RPMI7951 (cell line): ENCODE measurements around the gene SIM2. TPM values are rescaled to one million over a fixed set of nuclear protein-coding genes. Genes with fewer than 3 reads are reported as not detected.

Experiments used
- DNase-seq: peaks from one replicate; pipeline ENCODE4 v3.0.0-alpha.2; 2012; ENCODE audit warnings: low read depth
- total RNA-seq: library from RNA; depleted of rRNA; stranded (reverse); fragments of >200 nt; shearing (Covaris generic); gene quantifications from 2 replicates; pipeline ENCODE4 v1.2.3, GENCODE V29; 2014

SIM2 gene
- total RNA-seq, 1 experiment from 2014 or later, result 1.2 TPM

DNA sequence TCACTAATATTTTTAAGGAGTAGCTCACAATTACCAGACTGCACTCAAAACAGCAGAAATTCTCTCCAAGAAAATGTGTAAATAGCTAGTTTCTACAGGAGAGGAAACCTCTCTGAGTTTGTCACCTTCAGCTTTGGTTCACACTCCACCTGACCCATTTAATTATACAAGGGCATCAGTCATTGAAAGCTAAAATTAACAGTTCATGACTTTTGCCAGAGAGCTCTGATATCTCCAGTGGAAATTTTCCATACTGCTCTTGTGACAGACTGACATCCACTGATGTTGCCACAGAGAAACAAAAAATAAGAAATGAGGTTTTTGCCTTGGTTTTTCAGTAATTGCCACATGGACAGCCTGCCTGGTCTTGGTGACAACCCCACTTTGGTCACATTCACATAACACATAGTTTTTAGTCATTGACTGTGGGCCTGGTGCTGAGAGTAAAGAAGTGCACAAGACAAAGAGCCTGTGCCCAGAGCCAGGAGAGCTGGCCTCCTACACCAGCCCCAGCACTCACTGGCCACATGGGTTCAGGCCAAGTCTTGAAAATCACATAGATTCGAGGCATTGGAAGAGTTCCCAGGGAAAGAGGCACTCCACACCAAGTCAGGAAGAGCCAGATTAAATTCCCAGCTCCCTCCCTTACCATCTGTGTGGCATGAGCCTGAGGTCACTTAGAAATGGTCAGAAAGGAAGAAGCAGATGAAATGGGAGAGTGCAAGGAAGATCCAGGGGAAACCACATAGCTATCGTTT, 13.8 kb upstream of the SIM2 start:
- DNase-seq, result peak; percentile 80

DNA sequence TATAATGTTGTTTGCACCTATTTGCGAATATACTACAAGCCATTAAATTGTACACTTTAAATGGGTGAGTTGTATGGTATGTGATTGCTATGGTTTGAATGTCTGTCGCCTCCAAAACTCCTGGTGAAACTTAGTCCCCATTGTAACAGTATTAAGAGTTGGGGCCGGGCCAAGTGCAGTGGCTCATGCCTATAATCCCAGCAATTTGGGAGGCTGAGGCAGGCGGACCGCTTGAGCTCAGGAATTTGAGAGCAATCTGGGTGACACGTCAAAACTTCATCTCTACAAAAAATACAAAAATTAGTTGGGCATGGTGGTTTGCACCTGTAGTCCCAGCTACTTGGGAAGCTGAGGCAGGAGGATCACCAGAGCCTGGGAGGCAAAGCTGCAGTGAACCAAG, 12.0 kb upstream of the SIM2 start:
- DNase-seq, result no peak

DNA sequence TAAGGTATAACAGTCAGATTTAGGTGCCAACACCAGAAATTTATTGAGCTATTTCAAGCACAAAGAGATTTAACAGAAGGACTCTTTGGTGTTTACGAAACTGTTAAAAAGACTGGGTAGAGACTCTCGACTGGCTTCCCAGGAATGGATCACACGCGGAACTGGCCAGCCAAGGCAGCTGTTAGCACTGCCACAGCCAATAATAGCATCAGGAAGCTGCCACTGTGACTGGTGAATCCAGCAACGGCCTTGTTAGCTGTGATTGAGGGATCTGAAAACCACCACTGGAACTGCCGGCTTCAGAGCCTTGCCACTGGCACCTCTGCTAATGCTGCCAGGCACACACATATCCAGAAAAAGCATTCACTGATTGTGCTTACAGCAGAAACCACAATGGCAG, 10.6 kb upstream of the SIM2 start:
- DNase-seq, result no peak

DNA sequence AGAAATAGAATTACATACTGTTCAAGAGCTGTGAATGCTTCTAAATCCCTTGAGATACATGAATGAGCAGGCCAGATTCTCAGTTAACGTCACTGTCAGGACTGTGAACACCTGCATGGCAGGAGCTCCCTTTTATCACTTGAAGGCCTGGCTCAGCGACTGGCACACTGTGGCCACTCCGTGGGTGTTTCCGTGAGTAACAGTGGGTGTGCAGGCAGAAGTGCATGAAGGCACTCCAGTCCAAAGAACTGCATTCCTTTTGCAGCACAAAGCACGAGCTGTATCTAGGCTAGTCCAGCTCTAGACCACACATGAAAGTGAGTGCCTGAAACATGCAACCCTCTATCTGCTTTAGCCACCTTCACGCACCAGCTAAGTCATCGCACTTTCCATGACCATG, 9.6 kb upstream of the SIM2 start:
- DNase-seq, result no peak

DNA sequence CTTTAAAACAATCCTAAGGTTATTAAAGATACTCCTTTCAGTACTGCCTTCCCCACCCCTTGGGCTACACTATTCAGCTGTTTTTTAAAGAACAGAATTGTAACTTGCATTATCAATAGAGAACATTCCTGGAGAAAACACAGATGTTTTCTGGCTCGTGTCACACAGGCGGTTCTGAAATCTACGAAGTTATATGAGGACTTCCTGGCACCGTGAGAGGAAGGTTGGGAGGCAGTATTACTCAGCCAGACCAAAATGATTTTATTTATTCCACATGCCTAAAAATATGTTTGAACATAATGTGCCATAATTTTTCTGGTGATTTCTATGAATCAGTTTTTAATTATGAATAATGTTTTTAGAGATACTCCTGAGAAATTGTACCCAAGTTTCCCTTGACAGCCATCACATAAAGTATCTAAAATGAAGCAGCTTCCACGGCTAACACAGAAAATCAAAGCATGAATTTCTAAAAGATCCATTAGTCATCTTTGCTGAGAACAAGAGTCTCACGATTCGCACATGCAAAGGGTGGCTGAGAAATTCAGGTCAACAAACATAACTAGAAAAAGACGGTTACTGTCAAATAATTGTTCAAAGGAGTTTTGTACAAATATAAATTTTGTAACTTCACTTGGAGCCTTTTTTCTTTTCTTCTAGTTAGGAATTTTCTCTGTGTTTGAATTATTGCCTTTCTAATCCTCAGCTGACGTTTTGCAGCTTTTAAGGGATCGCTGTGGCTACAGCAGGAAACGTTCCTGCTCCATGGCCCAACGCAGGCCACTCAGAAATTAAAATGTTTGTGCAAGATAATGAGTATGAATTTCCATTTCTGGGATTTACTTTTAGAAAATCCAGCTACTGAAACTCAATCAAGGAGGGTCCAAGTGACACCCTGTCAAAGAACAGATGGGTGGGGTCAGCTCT, 8.0 kb upstream of the SIM2 start:
- peak; percentile 37 for DNase-seq

DNA sequence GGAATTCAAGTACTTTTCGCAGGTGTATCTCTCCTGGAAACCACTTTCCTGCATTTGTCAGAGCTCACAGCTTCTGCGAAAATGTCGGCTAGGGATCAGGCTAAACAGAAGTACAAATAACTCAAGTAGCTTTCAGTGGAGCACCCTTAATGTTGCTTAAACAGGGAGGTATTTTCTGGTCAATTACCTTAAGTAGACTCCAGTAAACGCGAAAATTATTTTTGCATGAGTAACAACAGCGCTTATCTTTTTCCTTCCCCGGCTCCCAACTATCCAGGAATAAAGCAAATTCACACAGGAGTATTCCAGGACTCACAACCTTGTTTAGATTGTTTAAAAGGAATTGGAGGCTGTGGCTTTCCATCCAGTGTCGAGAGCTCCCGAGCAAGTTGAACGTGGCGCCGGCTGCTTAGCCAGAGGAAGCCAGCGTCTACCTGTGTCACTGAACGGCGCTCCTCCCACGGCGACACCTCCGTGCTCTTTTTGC, 7.3 kb upstream of the SIM2 start:
- DNase-seq, result no peak

DNA sequence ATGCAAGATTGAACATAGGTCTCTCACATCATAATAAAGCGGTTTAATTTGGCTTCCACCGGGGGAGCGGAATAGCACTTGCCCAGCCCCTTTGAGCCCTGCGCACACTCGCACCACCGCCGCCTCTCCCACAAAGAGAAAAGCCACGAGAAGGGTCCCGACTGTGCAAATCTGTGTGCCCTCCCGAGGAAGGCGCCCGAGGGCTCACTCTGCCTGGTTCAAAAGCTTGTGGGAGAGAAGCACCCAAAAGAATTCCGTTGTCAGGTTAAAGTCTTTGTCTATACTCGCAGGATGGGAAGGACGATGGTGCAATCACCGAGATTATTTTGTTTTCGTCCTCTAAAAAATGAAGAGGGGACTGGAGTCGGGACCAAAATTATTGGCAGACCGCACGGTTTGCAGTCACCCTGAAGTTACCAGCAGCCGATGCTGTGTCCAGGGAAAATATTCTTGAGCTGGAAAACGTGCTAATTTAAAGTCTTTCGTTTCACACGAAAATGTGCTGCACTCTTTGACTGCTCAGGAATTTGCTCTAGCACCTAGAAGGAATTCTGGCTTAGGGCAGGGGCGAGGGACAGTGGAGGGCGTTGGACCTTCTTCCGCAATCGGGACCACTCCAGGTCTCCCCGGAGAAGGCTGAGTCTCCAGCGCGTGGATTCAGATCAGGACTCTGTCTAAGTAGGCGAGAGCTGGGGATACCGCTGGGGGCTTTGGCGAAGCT, 6.6 kb upstream of the SIM2 start:
- no peak for DNase-seq

DNA sequence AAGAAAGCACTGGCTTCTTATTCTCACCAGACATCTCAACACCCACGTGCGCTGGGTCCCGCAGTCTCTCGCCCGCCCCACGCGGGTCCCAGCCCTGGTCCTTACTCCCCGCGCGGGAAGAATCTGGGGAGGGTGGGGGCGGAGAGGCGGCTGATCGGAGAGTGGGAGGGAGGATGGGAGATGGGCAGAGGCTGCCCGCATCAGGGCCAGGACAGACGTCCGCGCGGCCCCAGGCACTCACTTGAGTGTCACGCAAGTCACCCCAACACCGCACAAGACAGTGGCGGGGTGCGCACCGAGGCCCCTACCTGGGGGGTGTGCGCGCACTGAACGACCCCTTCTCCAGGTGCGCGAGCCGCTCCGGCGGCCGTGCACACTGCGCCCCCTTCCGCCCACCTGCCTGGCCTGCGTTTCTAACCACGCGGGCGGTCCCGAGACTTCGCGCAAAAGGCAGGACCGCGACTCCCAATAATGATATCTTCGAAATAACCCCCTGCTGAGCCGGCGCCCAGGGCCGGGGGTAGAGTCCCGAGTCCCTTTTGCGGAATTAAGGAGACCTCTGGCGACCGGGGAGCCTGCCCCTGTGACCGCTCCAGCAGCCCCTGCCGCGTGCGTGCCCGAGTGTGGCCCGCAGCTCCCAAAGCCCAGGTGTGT, 6.0 kb upstream of the SIM2 start:
- DNase-seq, result no peak

DNA sequence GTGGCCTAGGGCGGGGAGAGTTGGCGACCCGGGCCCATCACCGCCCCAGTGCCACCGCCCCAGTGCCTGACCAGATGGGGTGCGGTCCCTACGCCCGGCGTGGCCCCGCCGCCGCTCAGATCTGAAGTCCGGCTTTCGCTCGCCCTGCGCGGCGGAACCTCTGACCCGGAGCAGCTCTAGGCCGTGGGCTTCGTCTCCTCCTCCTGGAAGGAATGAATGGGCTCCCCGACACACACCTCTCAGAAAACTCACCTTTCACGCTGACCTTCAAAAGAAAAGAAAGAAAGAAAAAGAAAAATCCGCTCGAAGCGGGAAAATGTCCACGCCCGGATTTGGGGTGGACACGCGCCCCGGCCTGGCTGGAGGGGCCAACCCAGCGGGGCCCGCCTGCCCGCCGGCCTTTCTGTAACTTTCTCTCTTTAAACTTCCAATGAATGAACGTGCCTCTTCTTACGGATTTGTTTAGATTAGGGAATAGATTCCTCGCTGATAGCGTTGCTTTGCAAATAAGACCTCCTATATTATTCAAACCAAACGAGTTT, 5.4 kb upstream of the SIM2 start:
- no peak for DNase-seq

DNA sequence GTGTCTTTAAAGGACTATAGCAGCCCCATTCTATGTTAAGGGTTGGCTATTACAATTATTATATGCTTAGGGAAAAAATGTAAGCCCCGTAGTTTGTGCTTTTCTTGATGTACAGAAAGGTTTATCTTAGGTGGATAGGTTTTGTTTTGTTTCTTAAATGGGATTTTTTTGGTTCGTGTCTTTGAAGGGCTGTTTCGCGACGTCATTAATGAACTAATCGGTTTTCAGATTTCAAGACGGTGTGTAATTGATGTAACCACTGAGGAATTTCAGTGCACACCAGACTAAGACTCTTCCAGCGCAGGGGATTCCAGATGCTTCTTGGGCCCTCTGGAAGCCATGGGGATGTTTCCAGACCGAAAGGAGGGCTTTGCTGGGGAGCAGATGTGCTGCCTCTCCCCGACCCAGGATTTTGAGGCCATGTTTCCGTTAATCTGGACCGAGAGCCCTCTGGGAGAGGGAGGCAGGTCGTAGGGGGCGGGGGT, 4.8 kb upstream of the SIM2 start:
- no peak for DNase-seq

DNA sequence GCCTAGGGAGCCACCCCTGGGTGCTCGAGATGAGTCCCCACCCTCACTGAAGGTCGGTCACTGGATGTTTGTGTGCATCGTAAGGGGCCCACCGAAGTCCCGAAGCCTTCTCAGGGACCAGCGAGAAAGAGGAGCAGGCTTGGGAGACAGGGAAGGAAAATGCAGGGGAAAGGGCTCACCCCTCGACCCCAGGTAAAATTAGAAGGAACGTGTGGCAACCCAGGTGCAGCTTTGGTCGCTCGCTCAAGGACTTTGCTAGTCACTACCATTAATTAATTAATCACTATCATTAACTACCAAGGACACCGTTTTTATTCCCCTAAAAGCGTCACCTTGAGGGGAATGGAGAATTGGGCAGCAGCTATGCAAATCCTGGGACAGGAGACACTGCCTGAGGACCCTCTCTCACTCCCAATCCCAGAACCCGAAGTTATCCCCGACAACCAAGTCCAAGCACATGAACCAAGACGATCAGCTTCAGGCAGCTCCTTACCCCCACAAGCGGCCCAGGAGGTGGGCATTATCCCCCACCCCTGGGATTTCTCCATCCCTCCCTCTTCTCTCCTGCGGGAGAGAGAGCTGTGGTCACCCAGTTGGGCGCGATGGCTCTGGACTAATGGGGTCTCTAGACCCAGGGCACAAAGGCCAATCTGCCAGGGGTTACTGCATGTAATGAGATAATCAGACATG, 4.2 kb upstream of the SIM2 start:
- no peak for DNase-seq

DNA sequence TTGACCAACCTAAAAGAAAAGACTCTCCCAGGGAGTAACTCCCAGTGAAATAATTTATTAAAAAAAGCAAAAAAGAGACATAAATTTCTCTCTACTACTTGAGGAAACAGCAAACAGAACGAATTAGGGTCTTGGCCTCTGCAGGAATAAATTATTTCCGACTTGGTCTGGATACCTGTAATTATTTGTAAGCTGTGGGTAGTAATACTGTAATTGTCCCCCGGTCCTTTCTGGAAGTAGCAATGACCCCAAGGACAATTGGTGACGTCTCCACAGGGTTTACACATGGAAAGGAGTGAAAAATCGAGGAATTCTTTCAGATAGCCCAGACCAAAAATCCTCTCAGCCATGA, 3.7 kb upstream of the SIM2 start:
- no peak for DNase-seq

DNA sequence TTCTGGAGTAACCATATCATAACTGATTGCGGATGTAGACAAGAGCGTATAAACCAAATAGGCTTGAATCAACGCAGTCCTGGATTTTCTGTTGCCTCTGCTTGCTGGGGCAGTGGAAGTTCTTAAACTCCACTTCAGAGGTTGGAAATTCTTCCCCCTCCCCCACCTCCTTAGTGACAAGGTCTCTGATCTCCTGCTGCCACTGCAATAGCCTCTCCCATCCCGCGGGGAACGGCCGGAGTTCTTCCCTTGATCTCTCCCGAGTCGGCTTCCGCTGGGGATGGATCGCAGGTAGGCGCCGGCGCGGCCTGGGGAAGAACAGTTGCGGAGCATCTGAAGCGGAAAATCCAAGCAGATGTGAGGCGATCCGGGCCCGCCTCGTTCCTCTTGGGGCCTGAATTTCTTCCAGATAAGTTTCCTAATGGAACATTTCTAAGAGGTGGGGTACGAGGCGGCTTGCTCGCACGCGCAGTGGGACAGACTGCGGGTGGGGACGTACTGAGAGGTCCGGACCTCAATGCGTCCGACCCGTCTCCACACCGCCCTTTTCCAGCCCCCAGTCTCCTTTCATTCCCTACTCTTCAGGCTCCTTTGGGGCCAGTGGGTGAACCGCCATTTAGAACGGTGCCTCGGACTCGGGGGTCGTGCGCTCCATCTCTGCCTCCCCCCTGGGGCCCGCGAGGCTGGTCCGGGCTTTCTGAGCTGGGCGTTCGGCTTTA, 3.1 kb upstream of the SIM2 start:
- no peak for DNase-seq

DNA sequence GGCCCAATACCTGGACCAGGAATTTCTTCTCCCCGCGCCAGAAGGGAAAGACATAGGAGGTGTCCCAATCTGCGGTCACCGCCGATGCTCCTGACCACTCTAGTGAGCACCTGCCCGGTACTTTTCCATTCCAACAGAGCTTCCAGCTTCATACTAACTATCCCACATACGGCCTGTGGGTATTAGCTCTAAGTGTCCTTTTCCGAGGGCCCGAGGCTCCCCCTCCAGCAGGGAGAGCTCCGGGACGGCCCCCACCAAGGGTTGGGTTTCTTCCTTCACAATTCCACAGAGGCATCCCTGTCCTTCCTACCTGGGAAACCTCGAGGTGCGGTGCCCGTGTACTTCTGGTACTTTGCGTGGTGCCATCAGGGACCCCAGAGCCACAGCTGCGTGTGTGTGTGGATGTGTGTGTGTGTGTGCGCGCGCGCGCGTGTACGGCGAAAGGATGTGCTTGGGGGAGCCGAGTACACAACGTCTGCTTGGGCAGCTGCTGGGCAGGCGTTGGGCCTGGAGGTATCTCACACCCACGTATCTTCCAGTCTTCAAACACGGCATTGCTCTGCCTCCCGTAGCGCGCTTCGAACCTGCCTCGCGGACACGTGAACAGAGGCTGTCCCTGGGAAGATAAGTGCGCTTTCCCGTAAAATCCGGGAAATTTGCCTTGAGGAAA, 2.4 kb upstream of the SIM2 start:
- DNase-seq, result no peak

DNA sequence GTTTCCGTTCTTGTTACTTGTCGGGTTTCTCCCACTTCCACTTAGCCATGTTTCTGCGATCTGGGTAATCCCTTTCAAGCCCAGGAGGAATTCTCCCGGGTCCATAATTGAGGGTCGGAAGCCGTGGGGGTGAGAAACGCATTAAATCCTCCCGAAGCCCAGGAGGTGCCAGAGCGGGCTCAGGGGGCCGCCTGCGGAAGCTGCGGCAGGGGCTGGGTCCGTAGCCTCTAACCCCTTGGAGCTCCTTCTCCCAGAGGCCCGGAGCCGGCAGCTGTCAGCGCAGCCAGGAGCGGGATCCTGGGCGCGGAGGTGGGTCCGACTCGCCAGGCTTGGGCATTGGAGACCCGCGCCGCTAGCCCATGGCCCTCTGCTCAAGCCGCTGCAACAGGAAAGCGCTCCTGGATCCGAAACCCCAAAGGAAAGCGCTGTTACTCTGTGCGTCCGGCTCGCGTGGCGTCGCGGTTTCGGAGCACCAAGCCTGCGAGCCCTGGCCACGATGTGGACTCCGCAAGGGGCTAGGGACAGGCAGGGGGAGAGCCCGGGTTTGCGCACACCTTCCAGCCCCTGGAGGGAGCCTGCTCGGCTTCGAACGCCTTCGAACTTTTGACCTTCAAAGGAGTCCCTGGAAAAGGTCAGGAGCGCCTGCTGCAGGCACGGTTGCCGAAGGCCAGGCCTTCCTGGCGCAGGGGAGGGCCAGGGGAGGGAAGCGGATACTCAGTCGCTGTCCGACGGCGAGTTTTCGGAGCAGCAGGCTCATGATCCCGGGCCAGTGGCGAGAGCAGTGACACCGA, 1.7 kb upstream of the SIM2 start:
- no peak for DNase-seq

DNA sequence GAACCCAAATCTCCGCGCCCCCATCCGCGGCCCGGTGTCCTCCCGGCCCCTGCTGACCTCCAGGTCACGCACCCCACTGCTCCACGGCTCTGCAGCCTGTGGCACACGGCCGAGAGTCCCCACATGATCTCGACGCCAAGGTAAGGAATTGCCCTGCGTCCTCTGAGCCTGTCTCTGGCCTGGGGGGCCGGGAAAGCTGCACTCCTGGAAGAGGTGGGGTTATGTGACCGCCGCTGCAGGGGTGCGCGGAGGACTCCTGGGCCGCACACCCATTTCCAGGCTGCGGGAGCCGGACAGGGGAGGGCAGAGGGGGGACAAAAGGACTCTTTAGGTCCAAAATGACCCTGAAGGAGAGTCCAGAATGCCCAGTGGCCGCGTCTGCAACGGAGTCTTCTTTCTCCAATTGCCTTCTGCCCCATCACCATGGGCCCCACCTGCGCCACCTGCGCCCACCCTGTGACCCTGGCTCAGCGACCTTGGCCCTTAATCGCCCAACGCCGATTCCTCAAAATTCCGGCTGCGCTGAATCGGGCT, 997 bp upstream of the SIM2 start:
- no peak for DNase-seq

DNA sequence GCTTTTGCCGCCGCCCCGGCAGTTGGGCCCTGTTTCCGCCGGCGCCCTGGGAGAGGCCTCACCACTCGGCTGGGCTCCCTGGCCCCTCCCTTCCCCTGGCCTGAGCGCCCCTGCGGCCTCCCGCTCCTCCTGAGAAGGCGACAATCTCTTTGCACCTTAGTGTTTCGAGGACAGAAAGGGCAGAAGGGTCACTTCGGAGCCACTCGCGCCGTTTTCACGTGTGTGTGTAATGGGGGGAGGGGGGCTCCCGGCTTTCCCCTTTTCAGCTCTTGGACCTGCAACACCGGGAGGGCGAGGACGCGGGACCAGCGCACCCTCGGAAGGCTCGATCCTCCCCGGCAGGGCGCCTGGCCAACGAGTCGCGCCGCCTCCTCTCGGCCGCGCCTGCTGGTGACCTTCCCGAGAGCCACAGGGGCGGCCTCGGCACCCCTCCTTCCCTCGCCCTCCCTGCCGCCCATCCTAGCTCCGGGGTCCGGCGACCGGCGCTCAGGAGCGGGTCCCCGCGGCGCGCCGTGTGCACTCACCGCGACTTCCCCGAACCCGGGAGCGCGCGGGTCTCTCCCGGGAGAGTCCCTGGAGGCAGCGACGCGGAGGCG, 432 bp upstream of the SIM2 start:
- peak; percentile 43 for DNase-seq
